Measurements from ENCODE around the gene LCN10. TPM values are rescaled to one million over a fixed set of nuclear protein-coding genes. Genes with fewer than 3 reads are reported as not detected.

The LCN10 gene
- total and polyA plus RNA-seq, 2 of the 13 experiments (the other 11 are each of a cell fraction or from before 2014, with no cell fraction given): 0.53 to 0.61 TPM

GRCh38 chr9:136762915-136763648, 20.3 kb upstream of the LCN10 start (continued):
- no peak for TF ChIP-seq SP140L (CRISPR knock-in tag; IDR thresholded peaks at IDR 0.05; ENCODE audit: borderline replicate concordance)
- peak; percentile 49; the same call in 1 of the 2 replicates for TF ChIP-seq GATA4 (IDR thresholded peaks at IDR 0.05; ENCODE audit: borderline replicate concordance, low read depth)
- TF ChIP-seq ZSCAN22 (CRISPR knock-in tag; IDR thresholded peaks at IDR 0.05): no peak
- TF ChIP-seq ZNF878 (CRISPR knock-in tag; IDR thresholded peaks at IDR 0.05): no peak
- TF ChIP-seq ZC3H4 (CRISPR knock-in tag; IDR thresholded peaks at IDR 0.05; ENCODE audit: borderline replicate concordance): no peak
- no peak for TF ChIP-seq MED8 (CRISPR knock-in tag; IDR thresholded peaks at IDR 0.05; ENCODE audit: insufficient replicate concordance)
- TF ChIP-seq GTF2F1 (IDR thresholded peaks at IDR 0.05; ENCODE audit: low read length): no peak
- TF ChIP-seq ZNF660 (CRISPR knock-in tag; IDR thresholded peaks at IDR 0.05; ENCODE audit: borderline replicate concordance, low read depth): no peak
- TF ChIP-seq ZHX2 (IDR thresholded peaks at IDR 0.05; ENCODE audit: low read depth): no peak
- no peak for TF ChIP-seq ZHX2 (CRISPR knock-in tag; IDR thresholded peaks at IDR 0.05; ENCODE audit: borderline replicate concordance)
- no peak for TF ChIP-seq NONO (IDR thresholded peaks at IDR 0.05)
- no peak for TF ChIP-seq NONO (CRISPR knock-in tag; conservative IDR thresholded peaks at IDR 0.05)
- no peak for TF ChIP-seq ZNF710 (CRISPR knock-in tag; IDR thresholded peaks at IDR 0.05; ENCODE audit: borderline replicate concordance)
- TF ChIP-seq KAT8 (CRISPR knock-in tag; IDR thresholded peaks at IDR 0.05): no peak
- no peak for TF ChIP-seq ATRX (CRISPR knock-in tag; IDR thresholded peaks at IDR 0.05; ENCODE audit: borderline replicate concordance)
- TF ChIP-seq, protein P1, sequence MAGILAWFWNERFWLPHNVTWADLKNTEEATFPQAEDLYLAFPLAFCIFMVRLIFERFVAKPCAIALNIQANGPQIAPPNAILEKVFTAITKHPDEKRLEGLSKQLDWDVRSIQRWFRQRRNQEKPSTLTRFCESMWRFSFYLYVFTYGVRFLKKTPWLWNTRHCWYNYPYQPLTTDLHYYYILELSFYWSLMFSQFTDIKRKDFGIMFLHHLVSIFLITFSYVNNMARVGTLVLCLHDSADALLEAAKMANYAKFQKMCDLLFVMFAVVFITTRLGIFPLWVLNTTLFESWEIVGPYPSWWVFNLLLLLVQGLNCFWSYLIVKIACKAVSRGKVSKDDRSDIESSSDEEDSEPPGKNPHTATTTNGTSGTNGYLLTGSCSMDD (CRISPR knock-in tag; IDR thresholded peaks at IDR 0.05): no peak
- TF ChIP-seq SMARCC2 (IDR thresholded peaks at IDR 0.05): no peak
- TF ChIP-seq ZNF34 (CRISPR knock-in tag; IDR thresholded peaks at IDR 0.05; ENCODE audit: borderline replicate concordance): no peak
- 0 out of 2 replicates have a peak, but pooled peaks have one; percentile 13 for TF ChIP-seq RARA (CRISPR knock-in tag; IDR thresholded peaks at IDR 0.05)
- no peak for TF ChIP-seq MTA3 (CRISPR knock-in tag; IDR thresholded peaks at IDR 0.05)
- TF ChIP-seq MXI1 (IDR thresholded peaks at IDR 0.05; ENCODE audit: borderline replicate concordance, low read depth, low read length): 0 out of 3 replicates have a peak, but pooled peaks have one; percentile 14
- no peak for TF ChIP-seq SRF (IDR thresholded peaks at IDR 0.05; ENCODE audit: low read depth, low read length)
